Amniotic stem cell (primary cell): ENCODE results near the gene KCNH1.

Experiments
- DNase-seq: peaks from one replicate; lab custom pipeline; 2025; lab: John Stamatoyannopoulos, UW

The KCNH1 gene

GRCh38 chr1:210648588-210649269, 485.2 kb downstream of the KCNH1 start:
- DNase-seq = no peak

- DNase-seq = no peak
These were observed 486.3 kb downstream of the KCNH1 start for GRCh38 chr1:210647406-210648333.

GRCh38 chr1:210646258-210646616, 487.7 kb downstream of the KCNH1 start:
- no peak for DNase-seq

GRCh38 chr1:210645582-210646257, 488.2 kb downstream of the KCNH1 start:
- no peak for DNase-seq

GRCh38 chr1:210641582-210641981, 492.4 kb downstream of the KCNH1 start:
- no peak for DNase-seq

- DNase-seq = no peak
These were observed 498.8 kb downstream of the KCNH1 start for GRCh38 chr1:210635108-210635507.

- no peak for DNase-seq
These were observed 500.3 kb downstream of the KCNH1 start for GRCh38 chr1:210633636-210634035.

- no peak for DNase-seq
These were observed 500.8 kb downstream of the KCNH1 start for GRCh38 chr1:210633140-210633539.

GRCh38 chr1:210631399-210631798, 502.5 kb downstream of the KCNH1 start:
- DNase-seq = no peak

GRCh38 chr1:210629276-210629675, 504.7 kb downstream of the KCNH1 start:
- no peak for DNase-seq

GRCh38 chr1:210627755-210628154, 506.2 kb downstream of the KCNH1 start:
- no peak for DNase-seq
